ENCODE results near the gene SLC7A14.

The SLC7A14 gene

GRCh38 chr3:170614214-170614966 is 28.5 kb upstream of the SLC7A14 start:
- Histone ChIP-seq H3K27ac (ENCODE audit: low read depth in 2 of 2, low read length in 2 of 2) (no peak overlapping the region), H3K4me1 (ENCODE audit: control insufficient read depth in 2 of 2, insufficient read depth in 2 of 2, low read length in 2 of 2) (no peaks in the 10 kb centered on the region), H3K27me3 (ENCODE audit: control insufficient read depth in 2 of 2, insufficient read depth in 2 of 2, low read length in 2 of 2) (no peaks in the 10 kb centered on the region), H3K4me3 (ENCODE audit: low read length in 2 of 2) (no peak overlapping the region), H3K9me3 (ENCODE audit: control insufficient read depth in 2 of 2, low read length in 2 of 2) (no peaks in the 10 kb centered on the region), H3K9ac (ENCODE audit: low read depth in 1 of 2, low read length in 2 of 2) (no peak overlapping the region), H3K36me3 (ENCODE audit: control insufficient read depth in 2 of 2, insufficient read depth in 2 of 2, low read length in 2 of 2) (no peaks in the 10 kb centered on the region)

GRCh38 chr3:170611751-170612150 is 25.9 kb upstream of the SLC7A14 start:
- Histone ChIP-seq H3K9ac (ENCODE audit: low read depth in 1 of 2, low read length in 2 of 2) (no peak overlapping the region), H3K9me3 (ENCODE audit: control insufficient read depth in 2 of 2, low read length in 2 of 2) (no peaks in the 10 kb centered on the region), H3K27me3 (ENCODE audit: control insufficient read depth in 2 of 2, insufficient read depth in 2 of 2, low read length in 2 of 2) (no peaks in the 10 kb centered on the region), H3K27ac (ENCODE audit: low read depth in 2 of 2, low read length in 2 of 2) (no peak overlapping the region), H3K4me1 (ENCODE audit: control insufficient read depth in 2 of 2, insufficient read depth in 2 of 2, low read length in 2 of 2) (no peaks in the 10 kb centered on the region), H3K4me3 (ENCODE audit: low read length in 2 of 2) (no peak overlapping the region), H3K36me3 (ENCODE audit: control insufficient read depth in 2 of 2, insufficient read depth in 2 of 2, low read length in 2 of 2) (no peaks in the 10 kb centered on the region)

GRCh38 chr3:170610321-170610884 is 24.5 kb upstream of the SLC7A14 start:
- Histone ChIP-seq H3K9me3 (ENCODE audit: control insufficient read depth in 2 of 2, low read length in 2 of 2) (no peaks in the 10 kb centered on the region), H3K9ac (ENCODE audit: low read depth in 1 of 2, low read length in 2 of 2) (no peak overlapping the region), H3K4me3 (ENCODE audit: low read length in 2 of 2) (no peak overlapping the region), H3K27me3 (ENCODE audit: control insufficient read depth in 2 of 2, insufficient read depth in 2 of 2, low read length in 2 of 2) (no peaks in the 10 kb centered on the region), H3K36me3 (ENCODE audit: control insufficient read depth in 2 of 2, insufficient read depth in 2 of 2, low read length in 2 of 2) (no peaks in the 10 kb centered on the region), H3K27ac (ENCODE audit: low read depth in 2 of 2, low read length in 2 of 2) (no peak overlapping the region), H3K4me1 (ENCODE audit: control insufficient read depth in 2 of 2, insufficient read depth in 2 of 2, low read length in 2 of 2) (no peaks in the 10 kb centered on the region)

GRCh38 chr3:170608475-170608874 is 22.6 kb upstream of the SLC7A14 start:
- H3K27me3 ChIP-seq (ENCODE audit: control insufficient read depth in 2 of 2, insufficient read depth in 2 of 2, low read length in 2 of 2) = no peaks in the 10 kb centered on the region
- H3K4me3 ChIP-seq (ENCODE audit: low read length in 2 of 2) = no peak overlapping the region
- no peaks in the 10 kb centered on the region for H3K36me3 ChIP-seq (ENCODE audit: control insufficient read depth in 2 of 2, insufficient read depth in 2 of 2, low read length in 2 of 2)
- no peaks in the 10 kb centered on the region for H3K4me1 ChIP-seq (ENCODE audit: control insufficient read depth in 2 of 2, insufficient read depth in 2 of 2, low read length in 2 of 2)
- no peaks in the 10 kb centered on the region for H3K9me3 ChIP-seq (ENCODE audit: control insufficient read depth in 2 of 2, low read length in 2 of 2)
- H3K9ac ChIP-seq (ENCODE audit: low read depth in 1 of 2, low read length in 2 of 2) = no peak overlapping the region
- no peak overlapping the region for H3K27ac ChIP-seq (ENCODE audit: low read depth in 2 of 2, low read length in 2 of 2)

GRCh38 chr3:170606675-170607074 is 20.8 kb upstream of the SLC7A14 start:
- no peak overlapping the region for H3K27ac ChIP-seq (ENCODE audit: low read depth in 2 of 2, low read length in 2 of 2)
- H3K9ac ChIP-seq (ENCODE audit: low read depth in 1 of 2, low read length in 2 of 2) = no peak overlapping the region
- no peak overlapping the region for H3K4me3 ChIP-seq (ENCODE audit: low read length in 2 of 2)
- H3K9me3 ChIP-seq (ENCODE audit: control insufficient read depth in 2 of 2, low read length in 2 of 2) = no peaks in the 10 kb centered on the region
- H3K27me3 ChIP-seq (ENCODE audit: control insufficient read depth in 2 of 2, insufficient read depth in 2 of 2, low read length in 2 of 2) = no peaks in the 10 kb centered on the region
- H3K4me1 ChIP-seq (ENCODE audit: control insufficient read depth in 2 of 2, insufficient read depth in 2 of 2, low read length in 2 of 2) = no peaks in the 10 kb centered on the region
- H3K36me3 ChIP-seq (ENCODE audit: control insufficient read depth in 2 of 2, insufficient read depth in 2 of 2, low read length in 2 of 2) = no peaks in the 10 kb centered on the region

GRCh38 chr3:170605490-170605889 is 19.6 kb upstream of the SLC7A14 start:
- Histone ChIP-seq H3K36me3 (ENCODE audit: control insufficient read depth in 2 of 2, insufficient read depth in 2 of 2, low read length in 2 of 2) (no peaks in the 10 kb centered on the region), H3K27me3 (ENCODE audit: control insufficient read depth in 2 of 2, insufficient read depth in 2 of 2, low read length in 2 of 2) (no peaks in the 10 kb centered on the region), H3K4me3 (ENCODE audit: low read length in 2 of 2) (no peak overlapping the region), H3K9ac (ENCODE audit: low read depth in 1 of 2, low read length in 2 of 2) (no peak overlapping the region), H3K4me1 (ENCODE audit: control insufficient read depth in 2 of 2, insufficient read depth in 2 of 2, low read length in 2 of 2) (peaks cover 0 to under 1% of the 10 kb centered on the region in 2 donors), H3K9me3 (ENCODE audit: control insufficient read depth in 2 of 2, low read length in 2 of 2) (no peaks in the 10 kb centered on the region), H3K27ac (ENCODE audit: low read depth in 2 of 2, low read length in 2 of 2) (no peak overlapping the region)

GRCh38 chr3:170603770-170604510 is 18.1 kb upstream of the SLC7A14 start:
- H3K9me3 ChIP-seq (ENCODE audit: control insufficient read depth in 2 of 2, low read length in 2 of 2) = no peaks in the 10 kb centered on the region
- no peaks in the 10 kb centered on the region for H3K36me3 ChIP-seq (ENCODE audit: control insufficient read depth in 2 of 2, insufficient read depth in 2 of 2, low read length in 2 of 2)
- no peak overlapping the region for H3K4me3 ChIP-seq (ENCODE audit: low read length in 2 of 2)
- no peak overlapping the region for H3K9ac ChIP-seq (ENCODE audit: low read depth in 1 of 2, low read length in 2 of 2)
- peaks cover 3 to 9% of the 10 kb centered on the region in 2 donors for H3K4me1 ChIP-seq (ENCODE audit: control insufficient read depth in 2 of 2, insufficient read depth in 2 of 2, low read length in 2 of 2)
- no peaks in the 10 kb centered on the region for H3K27me3 ChIP-seq (ENCODE audit: control insufficient read depth in 2 of 2, insufficient read depth in 2 of 2, low read length in 2 of 2)
- no peak overlapping the region for H3K27ac ChIP-seq (ENCODE audit: low read depth in 2 of 2, low read length in 2 of 2)

GRCh38 chr3:170602556-170602955 is 16.7 kb upstream of the SLC7A14 start:
- no peak overlapping the region for H3K9ac ChIP-seq (ENCODE audit: low read depth in 1 of 2, low read length in 2 of 2)
- H3K36me3 ChIP-seq (ENCODE audit: control insufficient read depth in 2 of 2, insufficient read depth in 2 of 2, low read length in 2 of 2) = no peaks in the 10 kb centered on the region

GRCh38 chr3:170600005-170600624 is 14.2 kb upstream of the SLC7A14 start:
- H3K4me1 ChIP-seq (ENCODE audit: control insufficient read depth in 2 of 2, insufficient read depth in 2 of 2, low read length in 2 of 2) = peaks cover 3 to 11% of the 10 kb centered on the region in 2 donors
- no peaks in the 10 kb centered on the region for H3K9me3 ChIP-seq (ENCODE audit: control insufficient read depth in 2 of 2, low read length in 2 of 2)
- no peaks in the 10 kb centered on the region for H3K27me3 ChIP-seq (ENCODE audit: control insufficient read depth in 2 of 2, insufficient read depth in 2 of 2, low read length in 2 of 2)
- no peak overlapping the region for H3K4me3 ChIP-seq (ENCODE audit: low read length in 2 of 2)
- H3K36me3 ChIP-seq (ENCODE audit: control insufficient read depth in 2 of 2, insufficient read depth in 2 of 2, low read length in 2 of 2) = no peaks in the 10 kb centered on the region
- H3K27ac ChIP-seq (ENCODE audit: low read depth in 2 of 2, low read length in 2 of 2) = no peak overlapping the region
- no peak overlapping the region for H3K9ac ChIP-seq (ENCODE audit: low read depth in 1 of 2, low read length in 2 of 2)

More at GRCh38 chr3:170602556-170602955, 16.7 kb upstream of the SLC7A14 start:
- Histone ChIP-seq H3K27ac (ENCODE audit: low read depth in 2 of 2, low read length in 2 of 2) (no peak overlapping the region), H3K4me1 (ENCODE audit: control insufficient read depth in 2 of 2, insufficient read depth in 2 of 2, low read length in 2 of 2) (peaks cover 3 to 11% of the 10 kb centered on the region in 2 donors), H3K9me3 (ENCODE audit: control insufficient read depth in 2 of 2, low read length in 2 of 2) (no peaks in the 10 kb centered on the region), H3K4me3 (ENCODE audit: low read length in 2 of 2) (no peak overlapping the region), H3K27me3 (ENCODE audit: control insufficient read depth in 2 of 2, insufficient read depth in 2 of 2, low read length in 2 of 2) (no peaks in the 10 kb centered on the region)

- no peak overlapping the region for H3K4me3 ChIP-seq (ENCODE audit: low read length in 2 of 2)
- H3K27ac ChIP-seq (ENCODE audit: low read depth in 2 of 2, low read length in 2 of 2) = no peak overlapping the region
- no peaks in the 10 kb centered on the region for H3K36me3 ChIP-seq (ENCODE audit: control insufficient read depth in 2 of 2, insufficient read depth in 2 of 2, low read length in 2 of 2)
- H3K9ac ChIP-seq (ENCODE audit: low read depth in 1 of 2, low read length in 2 of 2) = no peak overlapping the region
- no peaks in the 10 kb centered on the region for H3K9me3 ChIP-seq (ENCODE audit: control insufficient read depth in 2 of 2, low read length in 2 of 2)
- peaks cover 3 to 11% of the 10 kb centered on the region in 2 donors for H3K4me1 ChIP-seq (ENCODE audit: control insufficient read depth in 2 of 2, insufficient read depth in 2 of 2, low read length in 2 of 2)
- H3K27me3 ChIP-seq (ENCODE audit: control insufficient read depth in 2 of 2, insufficient read depth in 2 of 2, low read length in 2 of 2) = no peaks in the 10 kb centered on the region
These were observed 13.2 kb upstream of the SLC7A14 start for GRCh38 chr3:170599091-170599490.
